Activated naive CD8-positive, alpha-beta T cell (primary cell): ENCODE data around the gene EXOC4.

Source experiments
- H3K27ac Mint-ChIP-seq: one replicate; pipeline ENCODE4 v1.8.0; 2021; ENCODE audit warnings: mixed read lengths
- H3K27me3 Mint-ChIP-seq: one replicate; pipeline ENCODE4 v1.8.0; 2021; ENCODE audit warnings: mixed read lengths
- H3K36me3 Mint-ChIP-seq: one replicate; pipeline ENCODE4 v1.8.0; 2021; ENCODE audit warnings: mixed read lengths
- H3K4me1 Mint-ChIP-seq: one replicate; pipeline ENCODE4 v1.8.0; 2021; ENCODE audit warnings: low read depth, mixed read lengths
- H3K4me3 Mint-ChIP-seq: one replicate; pipeline ENCODE4 v1.8.0; 2021; ENCODE audit warnings: mild to moderate bottlenecking, mixed read lengths
- H3K9me3 Mint-ChIP-seq: one replicate; pipeline ENCODE4 v1.8.0; 2021; ENCODE audit warnings: low read depth, mixed read lengths

EXOC4 gene

GRCh38 chr7:133857376-133858119 lies 604.7 kb downstream of the EXOC4 start:
- H3K4me1 Mint-ChIP-seq: no peaks in the 10 kb centered on the region

GRCh38 chr7:133858311-133858710 lies 605.4 kb downstream of the EXOC4 start:
- H3K36me3 Mint-ChIP-seq: peaks cover 7% of the 10 kb centered on the region
- H3K4me3 Mint-ChIP-seq: no peak overlapping the region
- H3K4me1 Mint-ChIP-seq: no peaks in the 10 kb centered on the region
- no peaks in the 10 kb centered on the region for H3K9me3 Mint-ChIP-seq
- H3K27ac Mint-ChIP-seq: no peak overlapping the region
- no peaks in the 10 kb centered on the region for H3K27me3 Mint-ChIP-seq

More at GRCh38 chr7:133857376-133858119, 604.7 kb downstream of the EXOC4 start:
- peaks cover 10% of the 10 kb centered on the region for H3K36me3 Mint-ChIP-seq
- no peaks in the 10 kb centered on the region for H3K9me3 Mint-ChIP-seq
- no peaks in the 10 kb centered on the region for H3K27me3 Mint-ChIP-seq
- H3K27ac Mint-ChIP-seq: no peak overlapping the region
- no peak overlapping the region for H3K4me3 Mint-ChIP-seq

- Mint-ChIP-seq H3K4me1 (no peaks in the 10 kb centered on the region), H3K36me3 (peaks cover 7% of the 10 kb centered on the region), H3K27ac (no peak overlapping the region), H3K9me3 (no peaks in the 10 kb centered on the region), H3K4me3 (no peak overlapping the region), H3K27me3 (no peaks in the 10 kb centered on the region)
These were observed 606.4 kb downstream of the EXOC4 start for GRCh38 chr7:133859231-133859630.

- H3K27me3 Mint-ChIP-seq: no peaks in the 10 kb centered on the region
- H3K27ac Mint-ChIP-seq: no peak overlapping the region
- no peak overlapping the region for H3K4me3 Mint-ChIP-seq
- peaks cover 7% of the 10 kb centered on the region for H3K36me3 Mint-ChIP-seq
- no peaks in the 10 kb centered on the region for H3K4me1 Mint-ChIP-seq
- no peaks in the 10 kb centered on the region for H3K9me3 Mint-ChIP-seq
These were observed 607.1 kb downstream of the EXOC4 start for GRCh38 chr7:133859871-133860450.

- Mint-ChIP-seq H3K9me3 (no peaks in the 10 kb centered on the region), H3K27ac (no peak overlapping the region), H3K36me3 (peaks cover 11% of the 10 kb centered on the region), H3K27me3 (no peaks in the 10 kb centered on the region), H3K4me3 (no peak overlapping the region), H3K4me1 (no peaks in the 10 kb centered on the region)
These were observed 607.9 kb downstream of the EXOC4 start for GRCh38 chr7:133860628-133861335.

GRCh38 chr7:133861876-133862275 lies 609.0 kb downstream of the EXOC4 start:
- no peaks in the 10 kb centered on the region for H3K4me1 Mint-ChIP-seq
- no peak overlapping the region for H3K27ac Mint-ChIP-seq
- H3K9me3 Mint-ChIP-seq: no peaks in the 10 kb centered on the region
- H3K27me3 Mint-ChIP-seq: no peaks in the 10 kb centered on the region
- H3K36me3 Mint-ChIP-seq: peaks cover 14% of the 10 kb centered on the region
- no peak overlapping the region for H3K4me3 Mint-ChIP-seq

- no peaks in the 10 kb centered on the region for H3K9me3 Mint-ChIP-seq
- peaks cover 2% of the 10 kb centered on the region for H3K4me1 Mint-ChIP-seq
These were observed 610.6 kb downstream of the EXOC4 start for GRCh38 chr7:133863362-133864061.

GRCh38 chr7:133869556-133869955 lies 616.7 kb downstream of the EXOC4 start:
- Mint-ChIP-seq H3K27me3 (no peaks in the 10 kb centered on the region), H3K36me3 (peaks cover 26% of the 10 kb centered on the region), H3K9me3 (no peaks in the 10 kb centered on the region), H3K27ac (no peak overlapping the region), H3K4me3 (no peak overlapping the region), H3K4me1 (peaks cover 34% of the 10 kb centered on the region)

More at GRCh38 chr7:133863362-133864061, 610.6 kb downstream of the EXOC4 start:
- Mint-ChIP-seq H3K36me3 (peaks cover 14% of the 10 kb centered on the region), H3K4me3 (no peak overlapping the region), H3K27ac (no peak overlapping the region), H3K27me3 (no peaks in the 10 kb centered on the region)

- no peak overlapping the region for H3K27ac Mint-ChIP-seq
- peaks cover 24% of the 10 kb centered on the region for H3K36me3 Mint-ChIP-seq
- H3K4me3 Mint-ChIP-seq: no peak overlapping the region
- H3K4me1 Mint-ChIP-seq: peaks cover 37% of the 10 kb centered on the region
- no peaks in the 10 kb centered on the region for H3K27me3 Mint-ChIP-seq
- no peaks in the 10 kb centered on the region for H3K9me3 Mint-ChIP-seq
These were observed 618.9 kb downstream of the EXOC4 start for GRCh38 chr7:133871757-133872156.

- no peak overlapping the region for H3K4me3 Mint-ChIP-seq
- H3K4me1 Mint-ChIP-seq: peaks cover 35% of the 10 kb centered on the region
- H3K27me3 Mint-ChIP-seq: no peaks in the 10 kb centered on the region
- peaks cover 24% of the 10 kb centered on the region for H3K36me3 Mint-ChIP-seq
- no peaks in the 10 kb centered on the region for H3K9me3 Mint-ChIP-seq
- H3K27ac Mint-ChIP-seq: no peak overlapping the region
These were observed 620.3 kb downstream of the EXOC4 start for GRCh38 chr7:133873187-133873586.

GRCh38 chr7:133873631-133874030 lies 620.8 kb downstream of the EXOC4 start:
- peaks cover 25% of the 10 kb centered on the region for H3K36me3 Mint-ChIP-seq
- H3K4me3 Mint-ChIP-seq: no peak overlapping the region
- H3K27me3 Mint-ChIP-seq: no peaks in the 10 kb centered on the region
- H3K9me3 Mint-ChIP-seq: no peaks in the 10 kb centered on the region
- no peak overlapping the region for H3K27ac Mint-ChIP-seq
- H3K4me1 Mint-ChIP-seq: peaks cover 35% of the 10 kb centered on the region

- H3K36me3 Mint-ChIP-seq: peaks cover 20% of the 10 kb centered on the region
- no peaks in the 10 kb centered on the region for H3K4me1 Mint-ChIP-seq
- H3K27ac Mint-ChIP-seq: no peak overlapping the region
- H3K27me3 Mint-ChIP-seq: no peaks in the 10 kb centered on the region
- H3K4me3 Mint-ChIP-seq: no peak overlapping the region
- peaks cover 5% of the 10 kb centered on the region for H3K9me3 Mint-ChIP-seq
These were observed 630.7 kb downstream of the EXOC4 start for GRCh38 chr7:133883591-133883990.

GRCh38 chr7:133885213-133885612 lies 632.3 kb downstream of the EXOC4 start:
- Mint-ChIP-seq H3K4me1 (no peaks in the 10 kb centered on the region), H3K27me3 (no peaks in the 10 kb centered on the region), H3K36me3 (peaks cover 24% of the 10 kb centered on the region), H3K27ac (no peak overlapping the region), H3K4me3 (no peak overlapping the region), H3K9me3 (peaks cover 5% of the 10 kb centered on the region)

- peaks cover 5% of the 10 kb centered on the region for H3K9me3 Mint-ChIP-seq
- H3K4me3 Mint-ChIP-seq: no peak overlapping the region
- no peaks in the 10 kb centered on the region for H3K27me3 Mint-ChIP-seq
- H3K4me1 Mint-ChIP-seq: no peaks in the 10 kb centered on the region
- H3K27ac Mint-ChIP-seq: no peak overlapping the region
- peaks cover 24% of the 10 kb centered on the region for H3K36me3 Mint-ChIP-seq
These were observed 633.2 kb downstream of the EXOC4 start for GRCh38 chr7:133886086-133886485.

GRCh38 chr7:133886797-133887196 lies 633.9 kb downstream of the EXOC4 start:
- peaks cover 5% of the 10 kb centered on the region for H3K9me3 Mint-ChIP-seq
- H3K36me3 Mint-ChIP-seq: peaks cover 22% of the 10 kb centered on the region
- no peaks in the 10 kb centered on the region for H3K4me1 Mint-ChIP-seq
- no peaks in the 10 kb centered on the region for H3K27me3 Mint-ChIP-seq
- H3K4me3 Mint-ChIP-seq: no peak overlapping the region
- no peak overlapping the region for H3K27ac Mint-ChIP-seq
